WTC11 (cell line): Measurements from ENCODE around the gene OR5H1. TPM values are rescaled to one million over a fixed set of nuclear protein-coding genes. Genes with fewer than 3 reads are reported as not detected.

Experiments used
- ATAC-seq: fragments of 200-7000 bp; cut with Tn5 transposase; 2 replicates; pipeline ENCODE4 v1.10.0; 2021; ENCODE audit warnings: mild to moderate bottlenecking, moderate library complexity
- CTCF ChIA-PET: fragments of 300-600 bp; sonication (Branson Sonifier 250); formaldehyde crosslinking; loops from one replicate; lab custom pipeline; 2021; ENCODE audit warnings: antibody characterized with exemption; lab: Charles Lee
- POLR2A ChIA-PET: fragments of 350-600 bp; sonication (Branson Sonifier 250); formaldehyde crosslinking; loops from one replicate; lab custom pipeline; 2021; ENCODE audit warnings: antibody characterized with exemption; lab: Charles Lee
- DNase-seq: peaks from one replicate; pipeline ENCODE4 v3.0.0; 2021; ENCODE audit warnings: low spot score
- H3K27ac Mint-ChIP-seq: 2 replicates; pipeline ENCODE4 v1.8.0; 2021; ENCODE audit warnings: mixed read lengths
- H3K27me3 Mint-ChIP-seq: 2 replicates; pipeline ENCODE4 v1.8.0; 2021; ENCODE audit warnings: low read depth, mild to moderate bottlenecking, moderate library complexity, mixed read lengths
- H3K36me3 Mint-ChIP-seq: 2 replicates; pipeline ENCODE4 v1.8.0; 2021; ENCODE audit warnings: mixed read lengths
- H3K4me1 Mint-ChIP-seq: 2 replicates; pipeline ENCODE4 v1.8.0; 2022; ENCODE audit warnings: mixed read lengths
- H3K4me3 Mint-ChIP-seq: 2 replicates; pipeline ENCODE4 v1.8.0; 2021; ENCODE audit warnings: mild to moderate bottlenecking, moderate library complexity, mixed read lengths
- H3K9me3 Mint-ChIP-seq: 2 replicates; pipeline ENCODE4 v1.8.0; 2021; ENCODE audit warnings: mixed read lengths
- ARID4B ChIP-seq: sonication (generic); formaldehyde crosslinking; IDR thresholded peaks from 2 replicates; pipeline ENCODE4 v1.8.0; 2023; ENCODE audit warnings: missing genetic modification reagents, mild to moderate bottlenecking, borderline replicate concordance
- FOXJ3 ChIP-seq: sonication (generic); formaldehyde crosslinking; IDR thresholded peaks from 2 replicates; pipeline ENCODE4 v1.9.0; 2021; ENCODE audit warnings: missing genetic modification reagents, mild to moderate bottlenecking, borderline replicate concordance
- FOXK1 ChIP-seq: sonication (generic); formaldehyde crosslinking; IDR thresholded peaks from 2 replicates; pipeline ENCODE4 v1.8.0; 2022; ENCODE audit warnings: mild to moderate bottlenecking, moderate library complexity, missing genetic modification reagents
- GABPB1 ChIP-seq: sonication (generic); formaldehyde crosslinking; IDR thresholded peaks from 2 replicates; pipeline ENCODE4 v1.8.1; 2023; ENCODE audit warnings: mild to moderate bottlenecking, missing genetic modification reagents
- JAZF1 ChIP-seq: fragments of 250-450 bp; sonication (Bioruptor Pico); IDR thresholded peaks from 2 replicates; pipeline ENCODE4 v1.9.0; 2021; ENCODE audit warnings: moderate library complexity, mild to moderate bottlenecking, inconsistent platforms
- MAX ChIP-seq: sonication (generic); formaldehyde crosslinking; IDR thresholded peaks from 2 replicates; pipeline ENCODE4 v1.8.0; 2022; ENCODE audit warnings: mild to moderate bottlenecking, missing genetic modification reagents
- MLX ChIP-seq: sonication (generic); formaldehyde crosslinking; IDR thresholded peaks from 2 replicates; pipeline ENCODE4 v1.8.1; 2023; ENCODE audit warnings: mild to moderate bottlenecking, missing genetic modification reagents, moderate library complexity
- NFATC4 ChIP-seq: fragments of 250-450 bp; sonication (Bioruptor Pico); IDR thresholded peaks from 2 replicates; pipeline ENCODE4 v1.9.0; 2021; ENCODE audit warnings: mild to moderate bottlenecking
- NR1H2 ChIP-seq: sonication (generic); formaldehyde crosslinking; IDR thresholded peaks from 2 replicates; pipeline ENCODE4 v1.9.0; 2021; ENCODE audit warnings: mild to moderate bottlenecking, moderate library complexity, missing genetic modification reagents
- SP1 ChIP-seq: sonication (generic); formaldehyde crosslinking; conservative IDR thresholded peaks from 2 replicates; pipeline ENCODE4 v1.8.1; 2022; ENCODE audit warnings: missing genetic modification reagents
- TCF7 ChIP-seq: sonication (generic); formaldehyde crosslinking; IDR thresholded peaks from 2 replicates; pipeline ENCODE4 v1.8.0; 2022; ENCODE audit warnings: mild to moderate bottlenecking, low read depth, missing genetic modification reagents, moderate library complexity
- ZNF121 ChIP-seq: sonication (generic); formaldehyde crosslinking; IDR thresholded peaks from 2 replicates; pipeline ENCODE4 v1.8.0; 2023; ENCODE audit warnings: missing genetic modification reagents
- ZNF396 ChIP-seq: fragments of 250-450 bp; sonication (Bioruptor Pico); IDR thresholded peaks from 2 replicates; pipeline ENCODE4 v1.8.0; 2021; ENCODE audit warnings: mild to moderate bottlenecking, moderate library complexity, borderline replicate concordance
- total RNA-seq: library from RNA; stranded (reverse); gene quantifications from 3 replicates; pipeline ENCODE4 v1.2.3, GENCODE V29; 2021
- TF ChIP-seq, protein P1 (sequence below): sonication (generic); formaldehyde crosslinking; IDR thresholded peaks from 2 replicates; pipeline ENCODE4 v1.8.0; 2023; ENCODE audit warnings: mild to moderate bottlenecking, missing genetic modification reagents
- TF ChIP-seq, protein P2 (sequence below): sonication (generic); formaldehyde crosslinking; IDR thresholded peaks from 2 replicates; pipeline ENCODE4 v1.8.0; 2023; ENCODE audit warnings: missing genetic modification reagents
- TF ChIP-seq, protein P3 (sequence below): sonication (generic); formaldehyde crosslinking; IDR thresholded peaks from 2 replicates; pipeline ENCODE4 v1.8.1; 2022; ENCODE audit warnings: mild to moderate bottlenecking, moderate library complexity, missing genetic modification reagents

Gene OR5H1
- total RNA-seq, 1 experiment from 2014 or later = 0.02 TPM

DNA sequence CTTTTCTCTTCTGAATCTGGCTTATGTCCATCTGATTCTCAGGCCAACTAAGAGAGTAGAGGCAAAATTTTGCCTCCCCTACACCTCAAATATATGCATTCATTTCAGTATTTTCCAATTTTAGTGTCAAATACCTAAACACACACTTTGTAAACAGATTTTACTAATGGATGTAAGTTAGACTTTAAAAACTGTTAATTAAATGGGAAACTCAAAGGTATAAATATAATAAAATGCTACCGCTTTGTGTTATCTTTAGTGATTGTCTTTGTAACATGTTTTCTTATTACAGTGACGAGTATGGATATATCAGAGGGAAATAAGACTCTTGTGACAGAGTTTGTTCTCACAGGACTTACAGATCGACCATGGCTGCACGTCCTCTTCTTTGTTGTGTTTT, 43.6 kb upstream of the OR5H1 start, which contains the start of gene OR5AC2:
Gene OR5AC2 (plus strand): TSS at position 301 of the 400 bp plus-strand sequence. CDS start 0 bp downstream, at position 301.
- Mint-ChIP-seq H3K4me1 (no peaks in the 10 kb centered on the region), H3K27me3 (no peaks in the 10 kb centered on the region), H3K27ac (no peak within 1 kb of the TSS), H3K4me3 (no peak within 1 kb of the TSS), H3K9me3 (peaks cover 29% of the 10 kb centered on the region), H3K36me3 (peaks cover 7% of the 10 kb centered on the region)
- ChIA-PET CTCF (no interaction called here), POLR2A (no interaction called here)
- ATAC-seq = no peak
- no peak for TF ChIP-seq FOXJ3 (CRISPR knock-in tag)
- TF ChIP-seq JAZF1 (CRISPR knock-in tag) = no peak
- no peak for TF ChIP-seq ZNF121 (CRISPR knock-in tag)
- no peak for DNase-seq

DNA sequence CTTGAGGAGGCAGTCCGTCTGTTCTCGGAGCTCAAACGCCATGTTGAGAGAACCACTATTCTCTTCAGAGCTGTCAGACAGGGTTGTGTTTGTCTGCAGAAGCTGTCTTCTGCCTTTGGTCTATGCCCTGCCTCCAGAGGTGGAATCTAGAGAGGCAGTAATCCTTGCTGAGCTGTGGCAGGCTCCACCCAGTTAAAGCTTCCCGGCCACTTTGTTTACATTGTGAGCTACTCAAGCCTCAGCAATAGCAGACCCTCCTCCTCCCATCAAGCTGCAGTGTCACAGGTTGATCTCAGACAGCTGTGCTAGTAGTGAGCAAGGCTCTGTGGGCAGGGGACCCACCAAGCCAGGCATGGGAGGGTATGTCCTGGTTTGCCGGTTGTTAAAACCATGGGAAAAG, 34.6 kb upstream of the OR5H1 start:
- POLR2A ChIA-PET = no interaction called here

More for the DNA sequence above, 34.6 kb upstream of the OR5H1 start:
- TF ChIP-seq ARID4B (no peak), GABPB1 (no peak), MAX (CRISPR knock-in tag) (no peak), NR1H2 (CRISPR knock-in tag) (no peak), TCF7 (CRISPR knock-in tag) (no peak), ZNF396 (CRISPR knock-in tag) (no peak), SP1 (no peak), NFATC4 (CRISPR knock-in tag) (no peak), FOXK1 (CRISPR knock-in tag) (no peak), MLX (no peak)
- TF ChIP-seq, protein P1, sequence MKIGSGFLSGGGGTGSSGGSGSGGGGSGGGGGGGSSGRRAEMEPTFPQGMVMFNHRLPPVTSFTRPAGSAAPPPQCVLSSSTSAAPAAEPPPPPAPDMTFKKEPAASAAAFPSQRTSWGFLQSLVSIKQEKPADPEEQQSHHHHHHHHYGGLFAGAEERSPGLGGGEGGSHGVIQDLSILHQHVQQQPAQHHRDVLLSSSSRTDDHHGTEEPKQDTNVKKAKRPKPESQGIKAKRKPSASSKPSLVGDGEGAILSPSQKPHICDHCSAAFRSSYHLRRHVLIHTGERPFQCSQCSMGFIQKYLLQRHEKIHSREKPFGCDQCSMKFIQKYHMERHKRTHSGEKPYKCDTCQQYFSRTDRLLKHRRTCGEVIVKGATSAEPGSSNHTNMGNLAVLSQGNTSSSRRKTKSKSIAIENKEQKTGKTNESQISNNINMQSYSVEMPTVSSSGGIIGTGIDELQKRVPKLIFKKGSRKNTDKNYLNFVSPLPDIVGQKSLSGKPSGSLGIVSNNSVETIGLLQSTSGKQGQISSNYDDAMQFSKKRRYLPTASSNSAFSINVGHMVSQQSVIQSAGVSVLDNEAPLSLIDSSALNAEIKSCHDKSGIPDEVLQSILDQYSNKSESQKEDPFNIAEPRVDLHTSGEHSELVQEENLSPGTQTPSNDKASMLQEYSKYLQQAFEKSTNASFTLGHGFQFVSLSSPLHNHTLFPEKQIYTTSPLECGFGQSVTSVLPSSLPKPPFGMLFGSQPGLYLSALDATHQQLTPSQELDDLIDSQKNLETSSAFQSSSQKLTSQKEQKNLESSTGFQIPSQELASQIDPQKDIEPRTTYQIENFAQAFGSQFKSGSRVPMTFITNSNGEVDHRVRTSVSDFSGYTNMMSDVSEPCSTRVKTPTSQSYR = no peak
- TF ChIP-seq, protein P2, sequence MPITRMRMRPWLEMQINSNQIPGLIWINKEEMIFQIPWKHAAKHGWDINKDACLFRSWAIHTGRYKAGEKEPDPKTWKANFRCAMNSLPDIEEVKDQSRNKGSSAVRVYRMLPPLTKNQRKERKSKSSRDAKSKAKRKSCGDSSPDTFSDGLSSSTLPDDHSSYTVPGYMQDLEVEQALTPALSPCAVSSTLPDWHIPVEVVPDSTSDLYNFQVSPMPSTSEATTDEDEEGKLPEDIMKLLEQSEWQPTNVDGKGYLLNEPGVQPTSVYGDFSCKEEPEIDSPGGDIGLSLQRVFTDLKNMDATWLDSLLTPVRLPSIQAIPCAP (CRISPR knock-in tag) = no peak
- TF ChIP-seq, protein P3, sequence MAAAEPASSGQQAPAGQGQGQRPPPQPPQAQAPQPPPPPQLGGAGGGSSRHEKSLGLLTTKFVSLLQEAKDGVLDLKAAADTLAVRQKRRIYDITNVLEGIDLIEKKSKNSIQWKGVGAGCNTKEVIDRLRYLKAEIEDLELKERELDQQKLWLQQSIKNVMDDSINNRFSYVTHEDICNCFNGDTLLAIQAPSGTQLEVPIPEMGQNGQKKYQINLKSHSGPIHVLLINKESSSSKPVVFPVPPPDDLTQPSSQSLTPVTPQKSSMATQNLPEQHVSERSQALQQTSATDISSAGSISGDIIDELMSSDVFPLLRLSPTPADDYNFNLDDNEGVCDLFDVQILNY (CRISPR knock-in tag) = no peak
- CTCF ChIA-PET = no interaction called here
- Mint-ChIP-seq H3K36me3 (peaks cover 2% of the 10 kb centered on the region), H3K4me1 (no peaks in the 10 kb centered on the region), H3K4me3 (no peak overlapping the region), H3K9me3 (peaks cover 39% of the 10 kb centered on the region), H3K27me3 (no peaks in the 10 kb centered on the region), H3K27ac (no peak overlapping the region)
- ATAC-seq = peak; percentile 36; the same call in 1 of the 2 replicates
- DNase-seq = no peak
